Stimulated activated CD8-positive, alpha-beta memory T cell treated with anti-CD3 and anti-CD28 coated beads, Interleukin-12 subunit alpha, Interleukin-12 subunit beta, amount 100 ng/mL, for 24 hours (primary cell): ENCODE data around the gene MEP1B.
"Not testable (repeated sequence)": the region's sequence is repeated elsewhere in the genome, so short reads cannot be mapped to it uniquely, and the experiment has no call there.

ENCODE experiments used
- DNase-seq: peaks from one replicate; pipeline ENCODE4 v3.0.0-alpha.2; 2020; ENCODE audit errors: extremely low read depth

The MEP1B gene

DNA sequence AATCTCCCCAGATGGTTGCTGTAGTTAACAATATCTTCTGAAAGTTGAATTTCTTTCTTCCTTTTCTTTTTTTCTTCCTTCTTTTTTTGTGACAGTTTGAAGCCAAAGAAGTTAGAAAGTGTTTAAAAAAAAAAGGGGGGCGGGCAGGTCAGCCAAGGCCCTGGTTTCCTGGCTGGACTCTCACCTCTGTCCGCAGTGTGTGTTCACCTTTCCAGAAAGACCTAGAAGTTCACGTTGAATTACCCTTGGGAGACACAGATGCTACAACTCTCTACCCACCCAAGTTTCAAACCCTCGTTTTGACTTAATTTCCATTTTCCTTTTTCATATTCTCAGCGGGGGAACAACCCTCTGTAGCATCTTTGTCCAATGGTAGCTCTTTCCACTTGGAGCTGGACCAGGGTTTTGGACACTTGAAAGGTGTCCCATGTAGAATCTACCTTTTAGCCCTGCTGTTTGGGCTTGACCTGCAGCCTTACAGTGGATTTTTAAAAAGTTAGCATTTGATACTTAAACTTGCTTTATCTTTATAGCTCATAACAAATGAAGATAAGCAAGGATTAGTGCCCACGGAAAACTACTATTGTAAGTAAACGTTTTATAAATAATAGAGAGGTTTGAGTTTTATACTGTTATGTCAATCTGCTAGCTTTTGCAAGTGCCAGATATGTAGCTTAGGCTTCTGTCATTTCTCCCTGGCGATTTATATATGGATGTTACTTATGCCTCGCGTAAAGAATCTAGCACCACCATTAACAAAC, 20.0 kb downstream of the MEP1B start:
- no peak for DNase-seq

DNA sequence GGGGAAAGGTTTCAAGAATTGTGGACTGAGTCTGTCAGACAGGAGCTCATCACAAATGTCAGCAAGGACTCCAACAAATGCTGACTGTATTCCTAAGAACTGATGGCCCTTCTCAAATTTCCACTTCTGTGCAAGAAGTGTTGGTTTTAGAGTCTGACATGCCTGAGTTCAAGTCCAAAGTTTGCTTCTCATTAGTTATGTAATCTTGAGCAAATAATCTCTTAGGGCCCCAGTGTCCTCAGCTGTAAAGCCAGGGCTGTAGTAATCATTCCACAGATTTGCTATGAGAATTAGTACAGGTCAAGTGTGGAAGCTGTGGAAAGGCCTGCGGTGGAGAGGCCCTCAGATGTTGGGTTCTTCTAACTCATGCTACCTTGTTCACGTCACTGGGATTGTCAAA, 23.9 kb downstream of the MEP1B start:
- DNase-seq: no peak

GRCh38 chr18:32216390-32216789, 26.6 kb downstream of the MEP1B start:
- DNase-seq: no peak

DNA sequence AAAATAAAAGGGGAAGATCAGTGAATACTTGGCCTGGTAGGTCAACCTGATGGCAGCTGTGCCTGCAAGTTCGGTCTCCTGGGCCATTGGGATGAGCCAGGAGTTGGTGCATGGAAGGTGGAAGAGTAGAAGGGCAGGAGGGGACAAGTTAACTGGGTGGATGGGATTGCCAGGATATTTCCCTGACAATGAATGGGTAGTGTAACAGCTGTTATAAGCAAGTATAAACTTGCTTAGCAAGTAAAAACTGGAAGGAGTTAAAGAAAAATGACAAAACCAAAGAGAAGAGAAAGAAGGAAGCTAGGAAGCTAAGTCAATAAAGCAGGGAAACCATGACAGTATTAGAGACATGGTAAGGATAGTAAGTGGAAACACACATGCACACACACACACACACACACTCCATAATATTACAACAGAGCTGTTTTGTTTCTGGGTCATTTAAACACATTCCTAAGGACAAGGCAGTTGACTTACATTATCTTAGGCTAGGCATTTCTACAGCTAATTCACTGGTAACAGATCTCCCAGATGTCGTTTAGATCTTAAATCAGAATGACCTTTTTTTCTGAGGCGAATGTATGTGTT, 29.7 kb downstream of the MEP1B start:
- DNase-seq: no peak

GRCh38 chr18:32233348-32233747, 43.5 kb downstream of the MEP1B start:
- DNase-seq: not testable (repeated sequence)

- DNase-seq: no peak
Measured at GRCh38 chr18:32237049-32237448, 47.2 kb downstream of the MEP1B start.

DNA sequence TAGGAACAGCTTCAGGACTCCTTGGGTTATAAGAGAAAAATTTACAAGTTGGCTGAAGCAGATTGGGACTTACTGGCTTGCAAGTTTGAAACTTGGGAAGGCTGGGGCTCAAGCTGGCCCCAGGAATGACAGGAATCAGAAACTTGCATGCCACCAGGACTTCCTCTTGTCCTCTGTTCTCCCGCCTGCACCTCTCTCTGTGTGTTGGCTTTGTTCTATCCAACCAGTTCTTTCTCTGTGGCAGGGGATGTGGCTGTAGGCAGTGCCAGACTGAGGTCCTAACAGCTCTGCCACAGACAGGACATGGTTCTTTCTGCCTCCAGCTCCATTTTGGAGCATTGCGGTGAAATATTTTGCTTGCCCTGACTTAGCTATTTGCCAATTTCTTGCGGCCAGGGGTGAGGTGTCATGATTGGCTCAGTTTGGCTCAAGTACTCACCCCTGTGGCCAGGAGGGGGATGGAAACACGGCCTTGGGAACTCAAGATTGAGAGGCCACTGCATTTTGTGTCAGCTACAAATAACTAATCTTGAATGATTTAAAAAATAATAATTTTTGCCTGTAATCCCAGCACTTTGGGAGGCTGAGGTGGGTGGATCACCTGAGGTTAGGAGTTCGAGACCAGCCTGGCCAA, 48.9 kb downstream of the MEP1B start:
- DNase-seq: no peak

DNA sequence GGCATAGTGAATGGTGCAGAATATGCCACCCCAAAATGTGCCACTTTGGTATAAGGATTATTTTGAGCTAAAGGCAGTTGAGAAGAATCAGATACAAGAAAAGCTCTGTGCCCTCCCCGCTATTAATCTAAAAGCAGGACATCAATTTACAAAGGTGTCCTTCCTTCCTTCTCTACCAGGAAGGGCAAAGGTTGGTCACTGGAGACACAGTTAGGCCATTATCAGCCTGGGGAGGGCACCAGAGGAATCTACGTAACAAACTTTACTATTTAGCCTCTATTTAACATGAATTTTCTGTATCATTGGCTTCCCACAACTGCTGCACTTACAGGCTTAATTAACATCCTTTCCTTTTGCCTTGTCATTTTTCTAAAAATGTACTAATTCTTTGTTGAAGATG, 52.6 kb downstream of the MEP1B start:
- DNase-seq: no peak

- no peak for DNase-seq
Measured at GRCh38 chr18:32243358-32243757, 53.5 kb downstream of the MEP1B start.

DNA sequence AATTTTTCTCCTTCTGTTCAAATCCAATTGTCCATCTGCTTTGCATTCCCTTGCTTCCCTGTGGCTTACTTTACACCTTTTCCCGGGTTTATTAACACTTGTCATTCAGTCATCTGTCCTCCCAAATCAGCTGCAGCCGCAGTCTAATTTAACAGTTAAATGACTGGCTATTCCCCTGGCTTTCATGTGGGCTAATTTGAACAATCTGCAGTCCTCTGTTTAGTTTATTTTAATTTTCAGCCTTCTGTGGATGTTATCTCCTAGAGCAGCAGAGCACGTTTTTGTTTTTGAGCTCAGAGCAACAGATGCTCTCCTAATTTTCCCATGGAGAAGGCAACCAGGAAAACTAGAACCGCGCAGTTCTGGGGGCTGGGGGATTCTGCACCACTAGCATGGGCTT, 55.0 kb downstream of the MEP1B start:
- DNase-seq: no peak

DNA sequence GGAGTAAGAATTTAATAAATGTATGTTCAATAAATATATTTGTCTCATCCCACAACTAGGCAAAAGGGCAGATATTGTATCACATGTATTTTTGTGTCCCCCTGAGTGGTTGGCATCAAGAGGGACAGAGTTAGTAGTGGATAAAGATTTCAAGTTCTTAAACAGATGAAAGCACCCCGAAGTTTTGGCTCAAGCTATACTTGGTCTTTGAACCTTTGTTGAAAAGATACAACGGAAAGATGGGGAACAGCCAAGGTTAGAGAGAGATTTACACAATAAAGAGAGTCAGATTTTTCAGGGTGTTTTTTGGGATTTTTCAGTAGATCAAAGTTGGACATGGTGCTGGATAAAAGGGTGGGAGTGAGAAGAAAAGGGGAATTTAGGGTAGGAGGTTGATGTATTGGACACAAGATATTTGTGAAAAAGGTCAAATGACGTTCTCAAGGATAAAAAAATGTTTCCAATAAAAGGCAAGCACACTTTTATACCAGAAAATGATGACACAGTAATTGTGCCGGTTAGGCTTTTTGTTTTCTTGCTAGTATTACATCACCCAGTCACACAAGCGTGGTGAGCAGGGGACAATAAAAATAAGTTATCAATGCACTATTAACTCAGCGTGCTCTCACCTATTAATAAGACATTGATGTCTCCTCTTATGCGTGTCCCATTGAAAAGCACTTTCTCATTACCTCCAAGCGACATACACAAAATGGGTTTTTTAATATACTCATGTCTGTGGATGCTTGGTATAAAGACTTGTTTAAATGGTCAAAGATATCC, 59.5 kb downstream of the MEP1B start:
- no peak for DNase-seq

DNA sequence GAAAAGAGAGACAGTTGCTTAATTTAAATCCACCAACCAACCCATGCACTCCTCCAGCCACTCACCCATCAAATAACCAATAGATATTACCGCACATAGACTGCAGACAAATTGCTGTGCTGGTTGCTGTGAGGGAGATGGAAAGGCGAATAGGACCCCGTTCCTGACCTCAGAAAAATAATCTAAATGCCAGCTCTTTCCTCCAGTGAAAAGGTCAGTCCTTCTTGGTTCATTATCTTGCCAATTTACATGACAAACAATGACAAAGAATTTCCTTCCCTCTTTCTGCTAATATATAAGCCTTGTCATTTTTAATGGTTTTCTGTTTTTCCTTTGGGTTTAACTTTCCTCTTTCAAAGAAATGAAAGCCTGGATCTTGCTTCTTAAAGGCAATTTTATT, 61.6 kb downstream of the MEP1B start:
- DNase-seq: no peak

DNA sequence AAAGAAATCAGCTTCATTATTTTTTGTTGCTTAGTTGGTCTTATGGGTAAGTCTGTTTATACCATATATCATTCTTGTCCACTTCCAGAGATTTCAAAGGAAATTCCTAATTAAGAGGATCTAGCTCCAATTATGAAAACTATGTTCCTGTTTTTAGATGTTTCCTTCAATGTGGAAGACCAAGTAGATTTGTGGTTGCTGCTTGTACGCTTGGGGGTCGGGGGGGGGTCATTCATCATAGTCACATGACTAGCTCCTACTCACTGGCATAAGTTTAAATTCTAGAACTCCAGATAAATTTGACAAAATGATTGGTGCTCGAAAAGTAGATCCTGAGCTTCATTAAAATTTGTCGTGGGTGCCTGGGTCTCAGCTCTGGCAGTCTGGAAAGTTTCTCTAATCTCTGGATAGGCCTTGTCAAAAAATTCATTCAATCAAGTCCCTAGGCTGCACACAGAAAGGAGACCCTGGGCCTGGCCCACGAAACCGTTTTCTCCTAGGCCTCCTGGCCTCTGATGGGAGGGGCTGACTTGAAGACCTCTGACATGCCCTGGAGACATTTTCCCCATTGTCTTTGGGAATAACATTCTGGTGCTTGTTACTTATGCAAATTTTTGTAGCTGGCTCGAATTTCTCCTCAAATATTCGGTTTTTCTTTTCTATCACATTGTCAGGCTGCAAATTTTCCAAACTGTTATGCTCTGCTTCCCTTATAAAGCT, 62.5 kb downstream of the MEP1B start:
- DNase-seq: no peak

DNA sequence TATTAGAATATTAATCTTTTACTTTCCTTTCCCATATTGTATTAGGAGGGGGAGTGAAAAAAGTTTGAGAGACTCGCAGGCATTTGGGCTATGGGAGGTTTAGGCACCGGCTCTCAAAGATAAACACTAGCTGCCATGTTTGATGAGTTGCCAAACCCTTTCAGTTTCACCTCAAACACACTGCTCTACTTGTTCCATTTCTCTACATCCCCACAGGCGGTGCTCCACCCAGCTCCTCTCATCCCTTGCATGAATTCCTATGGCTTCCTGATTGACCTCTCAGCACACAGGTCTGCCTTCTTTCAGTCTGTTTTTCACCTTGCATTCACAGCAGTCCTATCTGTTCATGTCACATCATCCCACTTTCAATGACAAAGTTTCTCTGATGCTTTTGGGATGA, 65.7 kb downstream of the MEP1B start:
- no peak for DNase-seq

- DNase-seq: no peak
Measured at GRCh38 chr18:32257084-32257785, 67.4 kb downstream of the MEP1B start.

GRCh38 chr18:32258148-32258547, 68.3 kb downstream of the MEP1B start:
- DNase-seq: no peak

DNA sequence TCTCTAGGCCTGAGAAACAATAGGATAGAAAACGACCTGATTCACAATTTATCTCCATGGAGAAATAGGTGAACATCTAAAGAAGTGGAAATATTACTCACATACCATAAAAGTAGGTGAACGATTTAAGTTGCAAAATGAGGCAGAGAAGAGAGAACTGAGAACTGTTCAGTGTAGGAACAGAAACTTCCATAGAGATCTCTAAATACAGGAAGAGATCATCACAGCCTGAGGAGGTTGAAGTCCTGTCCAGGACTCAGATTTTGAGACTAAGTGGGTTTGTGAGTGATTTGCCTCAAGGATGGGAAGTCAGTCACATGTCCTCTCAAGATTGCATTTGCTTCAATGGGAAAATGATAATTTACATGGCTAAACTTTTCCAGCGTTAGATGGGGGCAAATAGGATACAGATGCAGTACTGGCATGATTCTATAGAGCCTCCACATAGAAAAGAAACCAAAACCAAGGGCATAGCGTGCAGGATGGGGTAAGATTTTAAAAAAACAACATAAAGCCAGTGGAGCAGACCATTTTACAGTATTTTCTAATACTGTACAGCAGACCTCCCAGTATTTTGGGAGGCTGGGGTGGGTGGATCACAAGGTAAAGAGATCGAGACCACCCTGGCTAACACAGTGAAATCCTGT, 68.8 kb downstream of the MEP1B start:
- no peak for DNase-seq

GRCh38 chr18:32259553-32259952, 69.7 kb downstream of the MEP1B start:
- DNase-seq: no peak

- DNase-seq: no peak
Measured at GRCh38 chr18:32261003-32261402, 71.2 kb downstream of the MEP1B start.

GRCh38 chr18:32262092-32262491, 72.3 kb downstream of the MEP1B start:
- no peak for DNase-seq

DNA sequence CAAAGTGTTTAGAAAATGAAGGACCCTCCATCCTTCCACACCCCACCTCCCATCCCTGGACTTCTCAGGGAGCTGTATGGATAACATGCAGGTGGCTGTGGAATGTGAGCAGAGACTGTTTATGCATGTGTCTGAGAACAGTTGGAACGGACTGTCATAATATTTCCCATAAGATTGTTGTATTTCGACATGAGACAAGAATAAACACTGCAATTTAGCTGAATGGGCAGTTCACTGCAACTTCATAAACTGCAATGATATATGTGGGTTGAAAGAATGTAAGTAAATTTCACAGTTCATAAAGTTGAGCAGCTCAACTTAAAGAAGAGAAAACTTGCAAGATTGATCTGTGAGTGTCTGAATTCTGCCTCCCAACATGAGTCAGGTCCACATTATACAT, 74.6 kb downstream of the MEP1B start:
- DNase-seq: no peak
